Lower leg skin (tissue), 3 donors: ENCODE results near the gene SLC4A5.

ENCODE experiments used
- CTCF ChIP-seq, 3 donors: fragments of 450-650 bp; IDR thresholded peaks; one replicate each; pipeline ENCODE4 v1.5.1; 2016; ENCODE audit warnings: antibody characterized with exemption in 3 of 3, mild to moderate bottlenecking in 3 of 3, moderate library complexity in 2 of 3
- POLR2A ChIP-seq, 2 donors: fragments of 450-650 bp; IDR thresholded peaks; one replicate each; pipeline ENCODE4 v1.6.1; 2016 to 2017; ENCODE audit warnings: antibody characterized with exemption in 2 of 2, mild to moderate bottlenecking in 1 of 2, moderate library complexity in 1 of 2

GRCh38 chr2:74242354-74243071 is 100.7 kb downstream of the SLC4A5 start:
- no peak for TF ChIP-seq CTCF (IDR thresholded peaks at IDR 0.05)
- TF ChIP-seq POLR2A (IDR thresholded peaks at IDR 0.05), result no peak
